Upper lobe of left lung (tissue), 4 donors: ENCODE data around the gene B3GNT9.

ENCODE experiments used
- EP300 ChIP-seq, 4 donors: sonication (generic); formaldehyde crosslinking; IDR thresholded peaks; one replicate each; pipeline ENCODE4 v1.5.1; 2017; ENCODE audit warnings: antibody characterized with exemption in 4 of 4, control low read depth in 2 of 4
- POLR2A ChIP-seq, 4 donors: fragments of 450-650 bp; IDR thresholded peaks; one replicate each; pipeline ENCODE4 v1.5.1; 2016 to 2017; ENCODE audit warnings: antibody characterized with exemption in 4 of 4, mild to moderate bottlenecking in 2 of 4
- POLR2AphosphoS5 ChIP-seq, 2 donors: sonication (generic); formaldehyde crosslinking; IDR thresholded peaks; one replicate each; pipeline ENCODE4 v1.5.1; 2017; ENCODE audit warnings: antibody characterized with exemption in 2 of 2
- TF ChIP-seq, protein P1 (sequence below), 6 experiments: fragments of 450-650 bp in 4 of 6; fragments of 200-600 bp in 2 of 6; sonication (generic) in 2 of 6; IDR thresholded peaks; one replicate each; pipeline ENCODE4 v1.5.1; 2016 to 2019; ENCODE audit warnings: antibody characterized with exemption in 6 of 6

DNA sequence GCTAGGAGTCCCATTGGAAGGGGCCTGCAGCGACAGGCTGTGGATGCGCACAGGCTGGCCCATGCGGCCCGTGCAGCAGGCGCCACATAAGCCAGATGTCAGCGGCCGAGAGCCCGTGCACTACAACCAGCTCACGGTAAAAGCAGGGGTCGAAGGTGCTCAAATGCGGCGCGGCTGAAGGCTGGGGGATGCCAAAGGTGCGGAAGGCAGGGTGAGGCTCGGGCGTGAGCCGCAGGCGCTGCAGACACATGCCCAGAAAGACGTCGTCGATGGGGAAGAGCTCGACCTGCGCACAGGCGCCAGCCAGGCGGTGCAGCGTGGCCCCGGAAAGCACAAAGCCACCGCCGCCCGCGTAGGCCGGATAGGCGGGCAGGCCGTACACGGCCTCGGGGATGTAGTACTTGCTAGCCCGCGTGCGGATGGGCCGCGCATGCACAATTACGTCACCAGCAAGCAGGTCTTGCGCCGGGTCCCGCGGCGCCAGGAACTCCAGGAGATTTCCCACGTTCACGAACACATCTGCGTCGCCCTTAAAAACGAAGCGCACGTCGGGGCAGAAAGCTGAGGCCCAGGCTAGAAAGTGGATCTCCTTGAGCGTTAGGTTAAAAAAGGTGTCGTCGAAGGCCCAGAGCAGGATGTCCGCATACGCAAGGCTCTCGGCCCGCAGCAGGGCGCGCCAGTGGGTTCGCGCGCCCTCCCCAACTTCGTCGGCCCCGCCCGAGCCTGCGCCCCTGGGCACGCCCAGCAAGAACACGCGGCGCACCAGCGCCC is 1.3 kb downstream of the B3GNT9 start:
- TF ChIP-seq POLR2A (IDR thresholded peaks at IDR 0.05) (no peak), EP300 (IDR thresholded peaks at IDR 0.05) (no peak), POLR2AphosphoS5 (IDR thresholded peaks at IDR 0.05) (no peak)
- TF ChIP-seq, protein P1, sequence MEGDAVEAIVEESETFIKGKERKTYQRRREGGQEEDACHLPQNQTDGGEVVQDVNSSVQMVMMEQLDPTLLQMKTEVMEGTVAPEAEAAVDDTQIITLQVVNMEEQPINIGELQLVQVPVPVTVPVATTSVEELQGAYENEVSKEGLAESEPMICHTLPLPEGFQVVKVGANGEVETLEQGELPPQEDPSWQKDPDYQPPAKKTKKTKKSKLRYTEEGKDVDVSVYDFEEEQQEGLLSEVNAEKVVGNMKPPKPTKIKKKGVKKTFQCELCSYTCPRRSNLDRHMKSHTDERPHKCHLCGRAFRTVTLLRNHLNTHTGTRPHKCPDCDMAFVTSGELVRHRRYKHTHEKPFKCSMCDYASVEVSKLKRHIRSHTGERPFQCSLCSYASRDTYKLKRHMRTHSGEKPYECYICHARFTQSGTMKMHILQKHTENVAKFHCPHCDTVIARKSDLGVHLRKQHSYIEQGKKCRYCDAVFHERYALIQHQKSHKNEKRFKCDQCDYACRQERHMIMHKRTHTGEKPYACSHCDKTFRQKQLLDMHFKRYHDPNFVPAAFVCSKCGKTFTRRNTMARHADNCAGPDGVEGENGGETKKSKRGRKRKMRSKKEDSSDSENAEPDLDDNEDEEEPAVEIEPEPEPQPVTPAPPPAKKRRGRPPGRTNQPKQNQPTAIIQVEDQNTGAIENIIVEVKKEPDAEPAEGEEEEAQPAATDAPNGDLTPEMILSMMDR (IDR thresholded peaks at IDR 0.05) = peak in 1 of 6 experiments; percentile 10
